HG03066 (cell line): ENCODE measurements around the gene PLA2G15.

Experiments
- ATAC-seq: cut with Tn5 transposase; IDR thresholded peaks from one replicate; pipeline ENCODE4 v1.9.1; 2021; ENCODE audit warnings: low read depth; ENCODE audit not compliant: unreplicated experiment

PLA2G15 gene, protein sequence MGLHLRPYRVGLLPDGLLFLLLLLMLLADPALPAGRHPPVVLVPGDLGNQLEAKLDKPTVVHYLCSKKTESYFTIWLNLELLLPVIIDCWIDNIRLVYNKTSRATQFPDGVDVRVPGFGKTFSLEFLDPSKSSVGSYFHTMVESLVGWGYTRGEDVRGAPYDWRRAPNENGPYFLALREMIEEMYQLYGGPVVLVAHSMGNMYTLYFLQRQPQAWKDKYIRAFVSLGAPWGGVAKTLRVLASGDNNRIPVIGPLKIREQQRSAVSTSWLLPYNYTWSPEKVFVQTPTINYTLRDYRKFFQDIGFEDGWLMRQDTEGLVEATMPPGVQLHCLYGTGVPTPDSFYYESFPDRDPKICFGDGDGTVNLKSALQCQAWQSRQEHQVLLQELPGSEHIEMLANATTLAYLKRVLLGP

DNA sequence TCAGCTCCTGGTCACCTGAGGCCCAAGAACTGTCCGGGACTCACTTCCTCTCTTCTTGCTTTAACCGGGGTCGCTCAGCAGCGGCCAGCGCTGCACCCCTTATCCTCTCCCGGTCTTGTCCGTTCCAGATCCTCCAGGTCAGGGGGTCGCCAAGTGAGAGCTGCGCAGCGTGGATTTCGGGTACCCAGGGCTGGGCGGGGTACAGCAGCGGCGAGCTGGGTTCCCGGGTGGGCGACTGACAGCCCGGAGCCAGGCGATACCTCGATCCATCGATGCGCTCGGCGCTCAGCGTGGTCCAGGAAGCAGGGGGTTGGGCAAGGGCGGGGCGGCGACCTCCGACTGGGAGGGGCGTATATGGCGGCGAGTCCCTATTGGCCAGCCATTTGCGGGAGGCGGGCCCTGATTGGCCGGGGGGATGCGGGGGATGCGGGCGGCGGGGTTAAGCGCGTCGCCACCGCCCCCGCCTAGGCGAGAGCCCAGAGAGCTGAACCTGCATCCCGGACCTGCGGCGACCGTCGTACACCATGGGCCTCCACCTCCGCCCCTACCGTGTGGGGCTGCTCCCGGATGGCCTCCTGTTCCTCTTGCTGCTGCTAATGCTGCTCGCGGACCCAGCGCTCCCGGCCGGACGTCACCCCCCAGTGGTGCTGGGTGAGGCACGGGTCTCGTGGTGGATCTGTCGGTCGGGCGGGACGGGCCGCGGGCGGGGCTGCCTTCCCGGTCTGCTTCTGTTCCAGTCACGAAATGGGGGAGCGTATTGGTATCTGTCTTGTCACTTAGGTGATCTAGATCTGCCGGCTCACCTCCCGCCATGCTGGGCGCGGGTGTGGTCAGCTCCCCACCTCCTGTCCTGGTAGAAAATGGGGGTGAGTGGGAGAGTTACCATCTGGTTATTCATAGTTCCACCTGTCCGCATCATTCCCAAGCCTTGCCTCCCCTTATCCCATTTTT is at the start of gene PLA2G15:
Gene PLA2G15, plus strand, starts transcription at position 471 of the 951 bp plus-strand sequence. Its CDS starts 54 bp downstream, at position 525.
- peak; percentile 83 for ATAC-seq

DNA sequence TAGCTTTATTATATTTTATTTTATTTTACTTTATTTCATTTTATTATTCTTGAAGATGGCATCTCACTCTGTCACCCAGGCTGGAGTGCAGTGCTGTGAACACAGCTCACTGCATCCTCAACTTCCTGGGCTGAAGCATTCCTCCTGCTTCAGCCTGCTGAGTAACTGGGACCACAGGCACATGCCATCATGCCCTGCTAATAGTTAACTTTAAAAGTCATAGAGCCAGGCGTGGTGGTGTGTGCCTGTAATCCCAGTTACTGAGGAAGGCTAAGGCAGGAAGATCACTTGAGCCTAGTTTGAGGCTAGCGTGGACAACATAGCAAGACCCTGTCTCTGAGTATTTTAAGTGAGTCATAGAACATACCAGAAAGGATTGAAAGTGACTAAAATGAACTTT is 47.9 kb upstream of the PLA2G15 start:
- ATAC-seq, result no peak

DNA sequence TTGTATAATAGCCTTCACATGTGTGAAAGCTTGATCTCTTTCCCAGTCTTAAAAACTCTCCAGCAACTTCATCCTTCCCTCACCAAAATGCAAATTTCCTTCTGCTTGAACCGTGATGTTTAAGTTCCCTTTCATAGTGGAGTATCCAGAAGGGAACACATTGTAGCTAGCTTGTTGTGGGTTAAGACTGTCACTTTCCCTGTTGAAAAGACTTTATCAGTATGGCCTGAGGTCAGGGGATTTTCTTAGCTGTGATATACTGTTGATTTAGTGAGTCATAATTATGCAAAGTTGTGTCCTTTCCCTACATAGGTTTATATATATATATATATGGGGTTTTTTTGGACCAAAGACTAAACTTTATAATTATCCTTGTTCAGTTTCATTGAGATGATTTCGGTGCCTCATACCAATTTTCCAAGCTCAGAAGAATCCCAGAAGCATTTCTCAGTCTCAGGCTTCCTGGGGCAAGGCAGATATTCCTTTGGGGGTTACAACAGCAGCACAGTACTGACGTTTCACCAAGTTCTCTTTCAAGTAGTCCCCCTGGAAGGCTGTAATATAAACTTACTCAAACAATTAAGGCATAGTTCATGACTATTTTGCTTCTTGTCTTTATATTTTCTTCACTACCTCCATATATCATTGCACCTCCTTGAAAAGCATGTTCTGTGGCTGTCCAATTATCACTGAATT is 44.9 kb upstream of the PLA2G15 start:
- ATAC-seq, result no peak

DNA sequence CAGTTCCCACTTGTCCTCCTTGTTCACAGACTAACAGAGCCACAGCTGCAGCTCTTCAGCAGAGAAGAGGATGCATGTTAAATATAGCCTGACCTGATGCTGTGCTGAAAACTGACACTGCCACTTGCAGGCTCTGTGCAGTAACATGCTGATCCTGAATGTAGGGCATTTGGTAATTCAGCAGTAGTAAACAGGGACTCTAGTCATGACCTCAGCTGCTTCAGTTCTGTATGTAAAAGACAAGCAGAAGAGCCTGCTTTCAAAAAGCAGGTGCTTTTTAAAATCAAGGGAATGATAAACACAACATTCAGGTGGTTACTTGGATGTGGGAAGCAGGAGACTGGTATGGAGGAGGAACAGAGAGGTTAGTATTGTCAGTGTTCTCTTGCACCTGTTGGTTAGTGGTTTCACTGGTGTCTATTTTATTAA is 43.1 kb upstream of the PLA2G15 start:
- no peak for ATAC-seq

DNA sequence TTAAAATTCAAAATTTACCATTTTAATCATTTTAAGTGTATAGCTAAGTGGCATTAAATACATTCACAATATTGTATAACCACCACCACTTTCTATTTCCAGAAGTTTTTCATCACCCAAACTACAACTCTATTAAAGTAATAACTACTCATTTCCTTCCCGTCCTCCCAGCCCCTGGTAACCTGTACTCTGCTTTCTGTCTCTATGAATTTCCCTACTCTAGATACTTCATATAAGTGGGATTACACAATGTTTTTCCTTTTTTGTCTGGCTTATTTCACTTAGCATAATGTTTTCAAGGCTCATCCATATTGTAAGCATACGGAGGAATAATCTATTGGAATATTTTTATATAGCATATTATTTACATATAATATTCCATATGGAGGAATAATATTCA is 38.9 kb upstream of the PLA2G15 start:
- ATAC-seq, result no peak

DNA sequence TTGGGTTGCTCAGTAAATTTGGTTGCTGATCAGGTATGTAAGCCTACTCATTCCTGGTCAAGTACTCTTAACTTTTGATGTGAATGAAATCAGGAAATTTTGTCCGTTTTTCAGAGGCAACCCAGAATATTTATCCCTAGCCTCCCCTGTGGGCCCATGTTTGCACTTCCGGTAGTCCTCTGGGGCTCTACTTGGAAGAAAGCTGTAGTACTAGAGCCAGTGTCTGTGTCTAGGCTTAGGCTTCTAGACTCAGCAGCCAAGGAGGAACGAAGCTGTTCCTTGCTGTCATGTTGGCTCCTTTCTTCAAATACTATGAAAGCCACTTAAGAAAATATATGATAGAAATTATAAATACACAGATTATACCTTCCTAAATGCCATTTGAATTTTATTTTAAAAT is 30.4 kb upstream of the PLA2G15 start:
- no peak for ATAC-seq

DNA sequence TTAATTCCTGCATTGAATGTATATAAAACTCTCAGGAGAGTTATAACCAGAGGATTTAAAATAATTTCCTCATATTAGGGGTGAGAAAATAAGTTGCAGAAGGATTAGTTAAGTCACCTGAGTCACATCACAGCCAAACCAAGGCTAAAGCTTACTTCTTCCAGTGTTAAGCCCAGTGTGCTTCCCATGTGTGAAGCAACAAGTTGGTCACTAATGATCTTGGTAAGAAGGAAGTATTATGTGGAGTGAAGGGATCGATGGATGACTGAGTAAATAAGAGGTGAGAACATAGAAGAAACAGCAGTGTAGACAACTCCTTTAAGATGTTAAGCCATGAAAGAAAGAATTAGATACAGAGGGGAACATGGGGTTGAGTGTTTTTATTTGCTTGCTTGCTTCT is 29.9 kb upstream of the PLA2G15 start:
- no peak for ATAC-seq

DNA sequence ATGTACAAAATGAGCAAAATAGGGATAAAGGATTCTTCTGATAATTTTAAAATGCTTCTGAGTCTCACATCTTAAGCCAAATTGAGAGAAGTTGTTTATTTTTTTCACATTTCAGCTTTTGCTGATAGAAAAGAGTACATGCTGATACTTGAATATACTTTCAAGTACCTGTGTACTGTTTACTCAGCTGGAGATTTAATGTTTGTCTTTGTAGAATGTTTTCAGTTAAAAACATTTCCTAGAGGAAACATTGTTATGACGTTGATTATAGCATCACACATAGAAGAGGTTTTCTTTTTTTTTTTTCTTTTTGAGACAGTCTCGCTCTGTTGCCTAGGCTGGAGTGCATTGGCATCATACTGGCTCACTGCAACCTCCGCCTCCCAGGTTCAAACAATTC is 28.9 kb upstream of the PLA2G15 start:
- no peak for ATAC-seq

DNA sequence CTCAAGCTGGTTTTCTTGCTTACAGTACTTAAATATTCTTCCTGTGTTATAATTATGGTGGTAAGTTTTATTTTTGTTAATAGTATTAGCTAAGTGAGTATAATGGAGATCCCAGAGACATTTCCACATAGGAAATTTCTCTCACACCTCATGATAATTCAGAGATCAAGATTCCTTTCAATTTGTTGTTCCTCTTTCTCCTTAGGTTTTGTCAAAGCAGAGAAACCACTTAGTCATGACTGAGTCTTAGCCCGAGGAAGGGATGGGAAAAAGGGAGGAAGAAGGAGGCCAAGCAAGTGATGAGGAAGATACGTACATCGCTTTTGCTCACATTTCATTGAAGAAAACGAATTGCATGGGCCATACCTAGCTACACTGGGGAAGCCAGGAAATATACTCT is 27.7 kb upstream of the PLA2G15 start:
- ATAC-seq, result no peak

DNA sequence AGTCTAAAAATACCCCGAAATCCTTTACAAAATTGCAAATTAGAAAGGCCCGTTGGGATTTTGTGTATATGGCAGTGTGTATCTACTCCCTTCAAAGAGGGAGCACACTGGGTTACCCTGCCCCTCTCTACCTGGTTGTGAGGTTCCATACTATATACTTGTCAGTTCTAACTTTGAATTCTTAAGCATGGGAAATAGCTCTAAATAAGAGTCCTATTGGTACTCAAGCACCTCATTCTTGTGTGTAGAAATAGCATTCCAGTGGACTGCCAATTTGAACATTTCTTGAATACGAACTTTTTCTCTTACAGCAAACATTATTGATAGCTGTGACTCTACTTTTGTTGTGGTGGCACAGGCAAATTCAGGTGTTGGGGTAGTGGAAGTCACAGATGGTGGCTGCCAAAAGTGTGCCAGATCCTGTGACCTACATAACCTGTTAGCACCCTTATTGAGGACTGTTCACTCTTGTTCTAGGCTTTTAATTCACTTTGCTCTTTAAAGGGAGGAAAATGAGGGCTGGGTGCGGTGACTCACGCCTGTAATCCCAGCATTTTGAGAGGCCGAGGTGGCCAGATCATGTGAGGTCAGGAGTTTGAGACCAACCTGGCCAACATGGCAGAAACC is 25.3 kb upstream of the PLA2G15 start:
- ATAC-seq, result no peak

DNA sequence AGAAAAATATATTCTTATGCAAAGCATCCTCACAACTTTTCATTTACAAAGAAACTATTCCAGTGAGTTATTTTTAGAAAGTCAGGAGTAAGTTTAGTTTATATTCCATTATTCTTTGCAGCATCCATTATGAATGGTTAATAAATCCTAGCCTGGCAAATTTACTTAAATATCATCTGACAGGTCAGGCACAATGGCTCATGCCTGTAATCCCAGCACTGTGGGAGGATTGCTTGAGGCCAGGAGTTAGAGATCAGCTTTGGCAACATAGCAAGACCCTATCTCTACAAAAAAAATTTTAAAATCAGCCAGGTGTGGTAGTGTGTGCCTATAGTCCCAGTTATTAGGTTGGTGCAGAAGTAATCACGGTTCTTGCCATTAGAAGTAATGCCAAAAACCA is 22.1 kb upstream of the PLA2G15 start:
- ATAC-seq, result no peak

DNA sequence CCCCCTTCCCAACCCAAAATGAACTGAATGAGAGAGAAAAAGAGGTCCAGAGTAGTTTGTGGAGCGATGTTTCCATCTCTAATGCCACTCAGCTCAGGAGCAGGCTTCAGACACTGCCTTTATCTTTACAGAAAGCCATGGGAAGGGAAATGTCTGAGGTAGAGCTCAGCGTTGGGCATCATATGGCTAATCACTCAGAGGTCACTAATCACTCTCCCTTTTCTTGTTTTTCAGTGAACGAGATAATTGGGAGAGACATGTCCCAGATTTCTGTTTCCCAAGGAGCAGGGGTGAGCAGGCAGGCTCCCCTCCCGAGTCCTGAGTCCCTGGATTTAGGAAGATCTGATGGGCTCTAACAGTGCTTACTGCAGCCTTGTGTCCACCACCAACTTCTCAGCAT is 19.1 kb upstream of the PLA2G15 start:
- no peak for ATAC-seq

DNA sequence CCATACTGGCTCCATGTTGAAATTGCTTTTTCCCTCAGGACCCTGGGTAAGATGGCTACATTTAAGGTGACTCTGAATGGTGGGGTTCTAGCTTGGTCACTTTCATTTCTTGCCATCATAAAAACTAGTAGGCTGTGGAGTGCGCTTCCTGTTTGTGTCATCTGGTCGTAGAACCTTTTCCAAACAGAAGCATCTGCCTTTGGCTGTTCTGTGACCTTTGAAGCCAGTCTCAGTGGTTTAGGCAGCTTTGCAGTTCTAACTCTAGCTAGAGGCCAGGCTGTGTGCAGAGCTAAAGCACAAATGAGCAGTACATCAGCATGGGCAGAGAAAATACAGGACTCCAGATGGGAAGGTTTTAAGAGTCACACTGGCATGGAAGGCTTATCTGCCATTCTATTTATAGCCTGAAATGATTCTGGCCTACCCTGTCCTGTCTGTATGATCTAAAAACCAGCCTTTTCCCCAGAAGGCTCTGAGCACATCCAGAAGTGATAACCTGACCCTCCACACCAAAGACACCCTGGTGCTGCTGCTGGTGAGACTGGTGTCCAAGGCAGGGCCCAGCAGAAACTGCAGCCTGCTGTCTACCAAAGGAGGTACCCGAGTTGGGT is 17.9 kb upstream of the PLA2G15 start:
- ATAC-seq, result no peak

DNA sequence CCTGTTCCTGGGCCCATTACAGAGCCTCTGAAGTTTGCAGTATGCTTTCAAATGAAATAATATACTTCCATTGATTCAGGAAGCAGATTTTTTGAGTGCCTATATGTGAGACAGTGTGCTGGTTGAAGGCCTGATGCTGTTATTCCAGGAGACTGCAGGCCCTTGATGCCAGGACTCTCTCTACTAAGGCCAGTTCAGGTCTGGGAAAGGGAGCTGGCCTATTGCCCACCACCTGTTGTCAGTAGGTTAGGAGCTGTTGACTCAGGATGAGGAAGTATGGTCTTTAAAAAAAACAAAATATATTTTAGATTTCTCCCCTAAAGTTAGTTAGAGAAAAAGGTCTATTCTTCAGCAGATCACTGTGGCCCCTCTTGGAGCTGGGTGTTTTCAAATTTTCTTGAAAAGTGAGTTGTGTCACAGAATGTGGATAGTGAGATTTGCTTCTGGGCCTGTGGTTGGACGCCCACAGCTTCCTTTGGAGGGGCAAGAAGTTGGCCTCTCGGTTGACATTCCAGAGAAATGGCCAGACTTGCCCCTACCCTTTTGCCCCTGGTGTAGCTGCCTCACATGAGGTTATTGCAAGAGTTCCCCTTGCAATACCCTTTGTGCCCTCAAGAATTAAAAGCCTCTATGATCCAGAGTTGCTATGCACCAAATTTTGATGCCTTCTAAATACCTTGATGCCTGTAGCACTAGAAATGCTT is 17.2 kb upstream of the PLA2G15 start:
- no peak for ATAC-seq

DNA sequence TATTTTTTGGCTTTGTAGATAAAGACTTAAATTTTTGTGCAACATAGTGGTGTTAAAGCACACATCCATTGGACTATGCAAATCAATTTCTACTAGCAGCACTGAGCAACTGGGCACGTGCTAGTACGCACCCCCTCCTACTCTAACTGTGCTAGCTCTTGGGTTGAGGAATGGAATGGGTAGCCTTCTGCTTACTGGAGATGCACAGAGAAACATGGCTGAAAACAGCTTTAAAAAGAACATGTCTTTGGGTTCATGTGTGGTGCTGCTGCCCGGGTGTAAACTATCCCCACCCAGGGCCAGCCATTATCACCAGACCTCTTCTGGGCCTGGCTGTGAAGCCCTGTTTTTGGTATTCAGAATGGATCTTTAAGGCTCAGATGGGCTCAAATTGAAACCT is 16.5 kb upstream of the PLA2G15 start:
- no peak for ATAC-seq

DNA sequence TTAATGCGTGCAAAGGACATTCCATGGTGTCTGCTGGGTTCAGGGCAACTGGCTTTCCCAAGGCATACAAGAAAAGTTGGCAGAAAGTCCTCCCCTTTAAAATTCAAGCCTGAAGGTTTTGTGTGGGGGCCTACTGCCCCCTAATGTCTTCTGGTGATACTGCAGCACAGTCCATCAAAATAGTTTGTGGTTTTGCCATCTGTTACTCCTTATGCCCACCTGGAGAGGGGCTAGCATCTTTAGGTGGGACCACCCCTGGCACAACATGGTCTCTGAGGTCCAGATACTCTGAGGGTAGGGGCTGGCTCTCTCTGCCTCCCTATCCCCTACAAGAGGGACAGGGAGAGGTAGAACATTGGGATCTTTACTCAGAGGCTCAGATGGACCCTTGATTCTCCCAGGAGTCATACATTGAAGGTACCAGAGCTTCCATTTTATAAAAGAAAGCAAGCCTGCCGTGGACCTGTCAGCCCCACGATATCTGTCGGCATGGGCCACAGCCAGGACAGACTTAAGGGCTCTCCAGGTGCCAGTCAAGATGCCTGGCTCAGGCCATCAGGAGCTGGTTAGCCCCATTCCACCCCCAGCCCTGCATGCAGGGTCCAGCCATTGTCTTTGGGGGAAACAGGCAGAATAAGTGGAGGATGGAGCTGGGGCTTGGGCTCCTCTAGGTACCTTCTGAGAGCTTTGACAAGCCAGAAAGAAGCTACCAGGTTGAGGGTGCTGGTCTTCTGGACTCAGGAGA is 15.6 kb upstream of the PLA2G15 start:
- ATAC-seq, result no peak

DNA sequence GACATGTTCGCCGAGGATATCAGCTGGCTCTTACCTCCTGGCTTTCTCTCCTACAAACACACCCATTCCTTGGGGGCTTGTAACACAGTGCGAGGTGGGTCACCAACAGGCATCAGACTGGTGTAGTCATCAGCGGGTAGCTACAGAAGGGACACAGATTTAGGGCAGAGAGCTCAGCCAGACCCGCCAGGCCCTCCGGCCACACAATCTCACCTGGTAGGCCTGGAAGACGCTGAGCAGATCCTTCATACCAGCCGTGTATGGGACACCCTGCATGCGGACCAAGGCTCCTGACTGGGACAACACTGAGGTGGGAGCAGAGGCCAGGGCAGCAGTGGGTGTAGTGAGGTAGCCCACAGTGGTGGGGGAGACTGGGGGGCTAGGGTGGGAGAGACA is 15.0 kb upstream of the PLA2G15 start:
- ATAC-seq, result no peak

DNA sequence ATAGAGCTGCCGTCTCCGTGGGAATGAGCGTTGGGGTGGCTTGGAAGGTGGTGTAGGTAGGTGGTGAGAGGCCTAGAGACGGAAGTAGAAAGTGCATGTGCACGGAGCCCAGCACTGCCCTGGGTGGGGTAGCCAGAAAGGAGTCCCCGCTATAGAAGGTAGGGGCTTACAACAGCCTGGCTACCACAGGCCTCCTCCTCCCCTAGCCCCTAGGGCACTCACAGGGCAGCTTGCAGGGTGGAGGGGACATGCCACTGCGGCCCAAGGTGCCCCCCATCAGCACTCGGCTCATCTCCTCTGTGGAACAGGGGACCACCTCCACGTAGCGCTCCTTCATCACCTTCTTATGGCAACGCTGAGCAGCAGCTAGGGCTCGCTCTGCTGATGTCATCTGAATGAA is 14.2 kb upstream of the PLA2G15 start:
- no peak for ATAC-seq
